ENCODE data around the gene LILRA5. TPM values are rescaled to one million over a fixed set of nuclear protein-coding genes. Genes with fewer than 3 reads are reported as not detected.
"Not testable (repeated sequence)": the region's sequence is repeated elsewhere in the genome, so short reads cannot be mapped to it uniquely, and the experiment has no call there.

LILRA5 gene
- total RNA-seq = not detected

DNA sequence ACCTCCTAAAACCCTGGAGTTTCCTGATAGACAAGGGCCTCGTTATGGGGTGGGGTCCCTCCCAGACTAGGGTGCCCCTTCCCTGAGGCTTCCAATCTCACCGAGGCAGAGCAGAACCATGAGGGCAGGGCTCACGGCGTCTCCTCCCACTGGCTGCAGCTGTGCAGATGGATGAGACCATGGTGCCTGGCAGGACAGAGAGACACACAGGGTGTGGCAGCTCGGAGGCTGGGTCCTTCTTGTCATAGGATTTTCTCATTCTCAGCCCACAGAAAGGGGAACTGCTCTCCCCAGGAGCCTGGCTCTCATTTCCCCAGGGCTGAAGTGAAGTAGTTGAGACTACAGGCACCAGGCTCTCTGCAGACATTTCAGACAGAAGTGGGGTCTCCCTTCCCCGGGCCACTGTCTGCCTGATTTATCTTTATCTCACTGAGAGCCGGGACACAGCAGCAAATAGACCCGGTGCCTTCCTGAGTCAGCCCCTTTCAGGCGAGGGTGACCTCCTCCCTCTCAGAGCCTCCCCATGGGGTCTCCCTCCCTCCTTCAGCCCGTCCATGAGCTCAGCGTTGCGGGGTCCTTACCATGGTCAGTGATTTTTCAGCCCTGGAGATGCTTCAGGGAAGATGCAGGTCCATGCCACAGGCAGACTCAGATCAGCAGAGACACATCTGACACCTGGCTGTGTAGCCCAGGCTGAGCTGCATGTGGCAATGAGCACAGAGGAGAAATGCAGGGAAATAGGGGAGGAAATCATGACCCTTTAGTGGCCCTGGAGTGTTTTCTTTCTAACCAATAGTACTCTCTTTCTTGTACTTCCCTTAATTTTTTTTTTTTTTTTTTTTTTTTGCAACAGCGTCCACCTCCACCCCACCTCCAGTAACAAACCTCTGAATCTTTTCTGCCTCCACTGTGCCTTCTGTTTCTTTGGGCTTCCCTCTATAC is at the start of gene LILRA5:
TSS of gene LILRA5 (minus strand) at position 731 of the 942 bp plus-strand sequence. CDS start at position 584, 147 bp downstream.
- H3K4me3 Mint-ChIP-seq = no peak within 1 kb of the TSS
- DNase-seq (no peak), ATAC-seq (replicated peaks in 1 of 2) (no peak)
- peaks cover 20% of the 10 kb centered on the region for H3K27me3 Mint-ChIP-seq (ENCODE audit: low read depth)
- H3K27ac Mint-ChIP-seq = no peak within 1 kb of the TSS
- no peaks in the 10 kb centered on the region for H3K9me3 Mint-ChIP-seq
- no peaks in the 10 kb centered on the region for H3K4me1 Mint-ChIP-seq (ENCODE audit: low read depth)
- no peaks in the 10 kb centered on the region for H3K36me3 Mint-ChIP-seq (ENCODE audit: insufficient read depth in 2 of 2)

DNA sequence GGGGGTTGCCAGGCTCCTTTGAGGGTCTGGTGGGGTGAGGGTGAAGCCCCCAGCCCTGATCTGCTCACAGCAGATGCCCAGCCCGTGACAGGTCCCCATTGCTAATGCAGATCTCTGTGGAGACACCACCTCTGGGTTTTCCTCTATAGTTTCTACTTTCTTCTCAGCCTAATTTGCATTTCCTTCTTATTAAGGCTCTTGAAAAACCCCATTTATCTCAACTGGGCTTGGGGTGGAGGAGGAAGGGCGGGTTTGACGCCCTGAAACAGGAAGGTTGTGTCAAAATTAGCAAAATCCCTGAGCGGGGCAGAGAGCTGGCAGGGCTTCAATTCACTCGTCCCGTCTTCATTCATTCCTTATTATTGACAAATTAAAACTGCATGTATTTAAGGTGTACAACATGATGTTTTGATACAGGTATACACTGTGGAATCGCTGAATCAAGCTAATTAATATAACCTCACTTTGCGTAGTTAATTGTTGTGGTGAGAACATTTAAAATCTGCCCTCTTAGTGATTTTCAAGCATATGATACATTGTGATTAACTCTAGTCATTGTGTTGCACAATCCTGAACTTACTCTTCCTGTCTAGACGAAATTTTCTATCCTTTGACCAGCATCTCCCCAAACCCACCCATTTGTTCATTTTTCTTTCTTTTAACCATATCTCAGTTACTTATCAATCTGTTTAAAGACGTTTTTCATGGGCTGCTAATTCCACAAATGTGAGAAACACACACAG is 48.9 kb upstream of the LILRA5 start:
- H3K9me3 Mint-ChIP-seq; H3K27me3 Mint-ChIP-seq (ENCODE audit: low read depth); H3K36me3 Mint-ChIP-seq (ENCODE audit: insufficient read depth in 2 of 2); DNase-seq: not testable (repeated sequence)
- H3K4me1 Mint-ChIP-seq (ENCODE audit: low read depth) = peaks cover 55% of the 10 kb centered on the region
- peak overlapping the region; percentile 64 for H3K27ac Mint-ChIP-seq
- peak in 1 of 2 donors; percentile 19 for ATAC-seq (replicated peaks in 1 of 2)
- H3K4me3 Mint-ChIP-seq = peak overlapping the region; percentile 84 to 87

DNA sequence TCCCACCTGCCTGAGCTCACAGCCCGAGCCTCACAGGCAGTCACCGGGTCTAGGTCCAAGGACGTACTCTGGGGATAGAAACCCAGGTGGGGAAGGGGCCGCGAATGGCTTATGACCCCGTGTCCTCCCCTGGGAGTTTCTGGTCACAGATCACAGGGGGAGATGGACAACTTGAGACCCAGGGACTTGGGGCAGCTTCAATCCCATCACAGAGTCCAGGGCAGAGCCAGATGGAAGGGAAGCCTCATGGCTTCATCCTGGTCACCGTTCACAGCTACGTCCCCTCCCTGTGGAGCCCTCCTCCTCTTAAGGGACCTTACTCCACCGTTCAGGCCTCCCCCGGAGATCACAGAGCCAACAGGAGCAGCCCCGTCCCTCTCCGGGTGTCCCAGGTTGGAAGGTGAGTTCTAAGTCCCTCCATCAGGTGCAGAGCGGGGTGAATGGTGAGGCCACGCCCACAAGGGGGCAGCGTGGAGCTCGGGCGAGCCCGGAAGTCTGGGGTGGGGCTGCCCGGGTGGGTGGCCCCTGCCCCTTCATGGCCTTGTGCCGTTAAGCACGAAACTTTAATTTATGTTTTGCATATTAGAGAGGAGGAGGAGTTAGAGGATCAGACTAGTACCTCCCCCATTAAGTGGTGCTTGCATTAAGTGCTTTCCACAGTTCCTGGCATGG is 46.3 kb upstream of the LILRA5 start:
- DNase-seq (peak; percentile 77 to 78), ATAC-seq (replicated peaks in 1 of 2) (peak; percentile 91 to 93)
- H3K27ac Mint-ChIP-seq; H3K27me3 Mint-ChIP-seq (ENCODE audit: low read depth); H3K36me3 Mint-ChIP-seq (ENCODE audit: insufficient read depth in 2 of 2); H3K4me3 Mint-ChIP-seq; H3K9me3 Mint-ChIP-seq: not testable (repeated sequence)
- H3K4me1 Mint-ChIP-seq (ENCODE audit: low read depth) = peaks cover 37% of the 10 kb centered on the region

DNA sequence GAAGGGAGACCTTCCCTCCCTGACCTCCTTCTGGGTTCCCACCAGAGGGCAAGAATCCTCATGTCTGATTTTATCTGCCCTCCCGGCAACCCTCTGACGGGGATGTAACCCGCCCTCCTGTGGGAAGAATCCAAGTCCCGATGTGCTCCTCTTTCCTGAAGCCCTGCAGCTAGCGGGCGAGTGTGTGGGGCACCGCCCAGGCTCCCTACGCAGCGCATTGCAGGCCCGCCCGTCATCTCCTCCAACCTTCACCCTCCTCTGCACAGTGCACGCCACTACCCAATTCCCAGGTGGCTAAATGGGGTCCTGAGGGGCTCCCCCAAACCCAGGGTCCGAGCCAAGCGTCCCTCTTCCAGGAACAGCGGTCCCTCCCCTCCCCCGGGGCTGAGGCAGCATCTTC is 44.4 kb upstream of the LILRA5 start:
- Mint-ChIP-seq H3K27me3 (ENCODE audit: low read depth) (no peaks in the 10 kb centered on the region), H3K9me3 (no peaks in the 10 kb centered on the region), H3K4me3 (no peak overlapping the region)

DNA sequence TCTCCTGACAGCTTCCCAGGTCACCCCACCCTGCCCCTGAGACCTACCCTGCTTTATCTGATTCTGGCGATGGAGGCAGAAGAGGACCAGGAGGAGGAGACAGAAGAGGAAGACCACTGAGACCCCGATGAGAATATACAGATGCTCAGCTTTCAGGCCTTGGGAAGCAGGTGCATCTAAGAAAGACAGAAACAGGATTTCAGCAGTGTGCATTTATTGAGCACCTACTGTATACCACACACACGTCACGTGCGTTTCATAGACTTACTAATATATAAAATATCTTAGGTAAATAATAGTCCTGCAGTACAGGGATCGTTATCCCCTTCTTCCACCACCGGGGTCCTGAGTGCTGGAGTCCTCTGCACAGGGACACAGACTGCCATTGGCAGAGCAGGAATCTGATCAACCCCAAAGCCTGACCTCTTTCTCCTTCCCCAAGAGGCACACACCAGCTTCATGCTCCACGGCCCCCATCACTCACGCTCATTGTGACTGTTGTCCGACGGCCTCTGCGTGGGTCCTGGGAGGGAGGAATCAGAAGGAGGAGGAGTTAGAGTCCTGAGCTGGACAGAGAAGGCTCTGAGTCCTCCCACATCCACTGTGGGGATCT is 43.6 kb upstream of the LILRA5 start:
- DNase-seq = no peak
- H3K36me3 Mint-ChIP-seq (ENCODE audit: insufficient read depth in 2 of 2) = no peaks in the 10 kb centered on the region
- ATAC-seq (replicated peaks in 1 of 2) = no peak
- no peaks in the 10 kb centered on the region for H3K27me3 Mint-ChIP-seq (ENCODE audit: low read depth)
- no peak overlapping the region for H3K27ac Mint-ChIP-seq
- no peaks in the 10 kb centered on the region for H3K9me3 Mint-ChIP-seq
- no peak overlapping the region for H3K4me3 Mint-ChIP-seq
- H3K4me1 Mint-ChIP-seq (ENCODE audit: low read depth) = peaks cover 10% of the 10 kb centered on the region

More for the DNA sequence above, 44.4 kb upstream of the LILRA5 start:
- H3K4me1 Mint-ChIP-seq (ENCODE audit: low read depth) = peaks cover 18% of the 10 kb centered on the region
- ATAC-seq (replicated peaks in 1 of 2) (no peak), DNase-seq (no peak)
- peaks cover 2% of the 10 kb centered on the region in 2 donors for H3K36me3 Mint-ChIP-seq (ENCODE audit: insufficient read depth in 2 of 2)
- H3K27ac Mint-ChIP-seq = no peak overlapping the region

DNA sequence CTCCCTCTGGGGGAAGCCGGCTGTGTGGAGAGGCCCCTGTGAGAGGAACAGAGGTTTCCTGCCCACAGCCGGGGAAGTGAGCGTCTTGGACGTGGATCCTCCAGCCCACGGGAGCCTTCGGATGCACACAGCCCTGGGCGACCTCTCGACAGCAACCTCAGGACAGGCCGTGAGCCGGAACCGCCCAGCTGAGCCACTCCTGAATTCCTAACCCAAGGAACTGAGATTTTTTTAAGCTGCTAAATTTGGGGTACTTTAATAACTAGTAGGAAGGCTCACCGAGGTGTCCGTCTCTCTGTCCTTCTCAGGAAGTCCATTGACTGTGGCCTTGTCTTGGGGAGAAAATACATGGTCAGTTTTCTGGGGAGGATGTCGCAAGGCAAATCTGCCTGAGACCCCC is 42.7 kb upstream of the LILRA5 start:
- ATAC-seq (replicated peaks in 1 of 2) = no peak
- Mint-ChIP-seq H3K9me3 (no peaks in the 10 kb centered on the region), H3K27ac (no peak overlapping the region), H3K27me3 (ENCODE audit: low read depth) (no peaks in the 10 kb centered on the region), H3K4me3 (no peak overlapping the region), H3K4me1 (ENCODE audit: low read depth) (peaks cover under 1% of the 10 kb centered on the region), H3K36me3 (ENCODE audit: insufficient read depth in 2 of 2) (no peaks in the 10 kb centered on the region)
- DNase-seq = no peak

DNA sequence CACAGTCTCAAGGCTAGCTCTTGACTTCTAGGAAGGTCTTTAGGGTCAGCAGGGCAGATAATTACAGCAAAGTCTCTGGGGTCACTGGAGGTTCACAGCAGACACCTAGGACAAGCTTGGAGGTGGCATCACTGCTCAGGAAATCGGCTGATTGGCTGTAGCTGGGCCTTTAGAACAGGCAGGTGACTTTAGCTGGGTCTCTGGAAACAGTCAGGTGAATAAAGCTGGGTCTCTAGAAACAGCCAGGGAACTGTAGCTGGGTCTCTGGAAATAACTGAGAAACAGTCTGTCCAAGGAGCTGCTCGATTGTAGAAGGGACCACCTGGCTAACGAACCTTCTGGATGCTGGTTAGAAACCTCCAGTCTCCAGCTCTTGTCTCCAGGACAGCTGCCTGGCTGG is 41.8 kb upstream of the LILRA5 start:
- DNase-seq (no peak), ATAC-seq (replicated peaks in 1 of 2) (no peak)
- H3K9me3 Mint-ChIP-seq = no peaks in the 10 kb centered on the region
- no peaks in the 10 kb centered on the region for H3K4me1 Mint-ChIP-seq (ENCODE audit: low read depth)
- no peaks in the 10 kb centered on the region for H3K36me3 Mint-ChIP-seq (ENCODE audit: insufficient read depth in 2 of 2)
- H3K27ac Mint-ChIP-seq = no peak overlapping the region
- no peak overlapping the region for H3K4me3 Mint-ChIP-seq
- no peaks in the 10 kb centered on the region for H3K27me3 Mint-ChIP-seq (ENCODE audit: low read depth)

DNA sequence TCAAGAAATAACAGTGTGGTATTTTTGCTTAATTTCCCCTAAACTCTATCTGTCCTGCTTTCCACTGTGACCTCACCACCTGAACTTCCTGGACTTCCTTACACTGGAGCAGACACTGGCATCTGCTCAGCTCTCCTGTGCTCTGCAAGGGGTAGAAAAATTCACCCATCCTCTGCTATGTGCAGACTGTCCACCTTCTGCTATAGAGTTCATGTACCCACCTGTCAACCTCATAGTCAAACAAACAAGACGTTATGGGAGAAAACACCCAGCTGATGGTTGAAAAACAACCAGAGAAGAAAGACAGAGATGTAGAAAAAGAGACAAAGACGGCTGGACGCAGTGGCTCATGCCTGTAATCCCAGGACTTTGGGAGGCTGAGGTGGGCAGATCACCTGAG is 39.6 kb upstream of the LILRA5 start:
- H3K27me3 Mint-ChIP-seq (ENCODE audit: low read depth) = peaks cover 16% of the 10 kb centered on the region
- no peak overlapping the region for H3K4me3 Mint-ChIP-seq
- H3K27ac Mint-ChIP-seq = no peak overlapping the region
- no peaks in the 10 kb centered on the region for H3K36me3 Mint-ChIP-seq (ENCODE audit: insufficient read depth in 2 of 2)
- no peak for DNase-seq
- no peaks in the 10 kb centered on the region for H3K9me3 Mint-ChIP-seq
- H3K4me1 Mint-ChIP-seq (ENCODE audit: low read depth) = no peaks in the 10 kb centered on the region
- ATAC-seq (replicated peaks in 1 of 2) = no peak

DNA sequence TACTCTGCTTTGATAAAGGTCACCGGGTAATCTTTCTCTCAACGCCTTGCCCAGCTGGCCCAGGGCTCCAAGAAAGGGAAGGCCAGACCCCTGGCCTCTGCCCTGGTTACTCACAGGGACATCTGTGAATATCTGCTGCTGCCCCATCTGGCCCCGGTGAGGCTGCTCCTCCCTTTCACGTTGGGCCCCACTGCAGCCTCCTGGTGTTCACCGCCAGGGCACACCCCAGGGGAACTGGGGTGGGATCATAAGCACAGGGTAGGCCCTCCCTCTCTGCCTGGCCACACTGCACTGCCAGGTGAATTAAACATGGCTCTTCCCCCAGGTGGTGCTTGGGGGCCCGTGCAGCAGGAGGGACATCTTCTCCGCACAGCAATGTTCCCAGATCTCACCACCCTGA is 39.1 kb upstream of the LILRA5 start:
- Mint-ChIP-seq H3K27me3 (ENCODE audit: low read depth) (peaks cover 21% of the 10 kb centered on the region), H3K4me3 (no peak overlapping the region), H3K9me3 (no peaks in the 10 kb centered on the region), H3K36me3 (ENCODE audit: insufficient read depth in 2 of 2) (no peaks in the 10 kb centered on the region), H3K4me1 (ENCODE audit: low read depth) (no peaks in the 10 kb centered on the region), H3K27ac (no peak overlapping the region)
- DNase-seq (no peak), ATAC-seq (replicated peaks in 1 of 2) (no peak)

DNA sequence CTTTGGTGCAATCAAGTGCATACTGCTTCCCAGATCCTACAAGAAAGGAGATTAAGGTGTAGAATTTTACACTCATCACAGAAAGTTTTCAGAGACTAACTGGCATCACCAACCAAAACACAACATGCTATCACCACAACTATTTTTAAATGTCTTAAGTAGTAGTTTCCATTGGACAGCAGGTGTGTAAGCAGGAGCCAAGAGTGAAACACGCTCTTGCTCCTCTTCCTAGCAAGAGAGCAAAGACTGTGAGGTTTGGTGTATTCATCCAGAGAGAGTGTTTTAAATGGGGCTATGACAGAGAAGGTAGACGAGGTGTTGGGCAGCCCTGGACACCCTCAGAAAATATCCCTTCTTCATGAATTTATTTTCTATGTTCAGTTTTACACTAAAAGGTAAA is 38.5 kb upstream of the LILRA5 start:
- DNase-seq (no peak), ATAC-seq (replicated peaks in 1 of 2) (no peak)
- no peaks in the 10 kb centered on the region for H3K9me3 Mint-ChIP-seq
- H3K4me3 Mint-ChIP-seq = no peak overlapping the region
- H3K27ac Mint-ChIP-seq = no peak overlapping the region
- no peaks in the 10 kb centered on the region for H3K4me1 Mint-ChIP-seq (ENCODE audit: low read depth)
- no peaks in the 10 kb centered on the region for H3K36me3 Mint-ChIP-seq (ENCODE audit: insufficient read depth in 2 of 2)
- peaks cover 24% of the 10 kb centered on the region for H3K27me3 Mint-ChIP-seq (ENCODE audit: low read depth)

DNA sequence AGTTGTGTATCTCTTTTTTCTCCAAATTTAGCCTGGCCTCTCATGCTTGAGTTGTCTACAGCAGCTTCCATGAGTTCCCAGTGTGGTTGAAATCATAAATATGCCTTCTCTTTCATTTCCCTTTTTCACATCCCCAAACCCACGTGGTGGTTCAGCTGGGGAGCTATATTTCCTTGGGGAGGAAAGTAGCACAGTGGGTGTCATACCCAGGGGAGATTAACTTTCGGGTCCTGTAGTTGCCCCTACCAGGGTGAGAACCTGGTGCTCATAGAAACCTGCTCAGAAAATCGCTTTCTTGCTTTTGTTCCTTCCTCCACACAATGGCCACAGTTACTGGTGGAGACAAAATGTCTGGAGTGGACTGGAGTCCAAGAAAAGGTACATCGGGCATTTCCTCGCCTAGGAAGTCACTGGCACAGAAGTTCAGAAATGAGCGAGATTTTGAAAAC is 33.0 kb upstream of the LILRA5 start:
- Mint-ChIP-seq H3K27ac (no peak overlapping the region), H3K36me3 (ENCODE audit: insufficient read depth in 2 of 2) (no peaks in the 10 kb centered on the region), H3K4me1 (ENCODE audit: low read depth) (no peaks in the 10 kb centered on the region), H3K27me3 (ENCODE audit: low read depth) (peaks cover 24% of the 10 kb centered on the region), H3K4me3 (no peak overlapping the region), H3K9me3 (no peaks in the 10 kb centered on the region)
- no peak for ATAC-seq (replicated peaks in 1 of 2)
- DNase-seq = no peak

DNA sequence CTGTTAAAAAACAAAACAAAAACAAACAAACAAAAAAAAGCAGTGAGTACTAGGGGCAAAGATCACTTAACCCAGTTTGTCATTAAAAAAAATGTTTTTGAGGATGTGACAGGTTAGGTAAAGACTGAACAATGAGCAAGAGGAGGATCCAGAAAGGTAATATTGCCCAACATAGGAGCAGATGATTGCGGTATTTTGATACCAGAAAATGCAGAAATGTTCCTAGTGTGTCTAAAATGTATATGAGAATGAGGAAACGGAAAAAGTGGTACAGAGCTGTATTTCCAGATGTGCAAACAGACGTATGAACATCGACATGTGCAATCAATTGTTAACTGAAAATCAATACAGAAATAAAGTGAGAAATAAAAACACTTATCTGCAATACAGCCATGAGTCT is 30.9 kb upstream of the LILRA5 start:
- H3K36me3 Mint-ChIP-seq (ENCODE audit: insufficient read depth in 2 of 2) = no peaks in the 10 kb centered on the region
- H3K27me3 Mint-ChIP-seq (ENCODE audit: low read depth) = peaks cover 21% of the 10 kb centered on the region
- no peak overlapping the region for H3K4me3 Mint-ChIP-seq
- no peaks in the 10 kb centered on the region for H3K4me1 Mint-ChIP-seq (ENCODE audit: low read depth)
- no peaks in the 10 kb centered on the region for H3K9me3 Mint-ChIP-seq
- DNase-seq = no peak
- ATAC-seq (replicated peaks in 1 of 2) = no peak
- H3K27ac Mint-ChIP-seq = no peak overlapping the region

DNA sequence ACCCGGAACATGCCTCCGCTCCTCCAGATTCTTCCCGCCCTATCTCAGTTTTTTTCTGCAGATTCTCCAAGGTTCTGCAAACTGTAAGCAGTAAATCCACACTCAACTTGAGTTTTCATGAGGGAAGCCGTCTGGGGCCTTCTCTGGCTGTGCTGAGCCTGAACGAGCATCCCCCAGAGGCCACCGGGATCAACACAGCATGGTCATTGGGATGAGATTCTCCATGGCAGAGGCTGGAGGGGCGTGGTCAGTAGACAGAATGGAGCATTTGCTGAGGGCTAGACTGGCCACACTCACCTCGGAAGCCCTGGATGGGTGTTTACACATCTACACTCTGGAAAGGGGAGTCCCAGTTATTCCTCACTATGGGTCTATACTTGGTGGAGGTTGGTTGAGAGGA is 28.3 kb upstream of the LILRA5 start:
- DNase-seq = no peak
- ATAC-seq (replicated peaks in 1 of 2) = no peak
- no peaks in the 10 kb centered on the region for H3K9me3 Mint-ChIP-seq

More for the DNA sequence above, 28.3 kb upstream of the LILRA5 start:
- Mint-ChIP-seq H3K27ac (no peak overlapping the region), H3K27me3 (ENCODE audit: low read depth) (no peaks in the 10 kb centered on the region), H3K4me1 (ENCODE audit: low read depth) (no peaks in the 10 kb centered on the region), H3K4me3 (no peak overlapping the region), H3K36me3 (ENCODE audit: insufficient read depth in 2 of 2) (no peaks in the 10 kb centered on the region)
